Measurements from ENCODE around the gene MAD1L1.

GRCh38 chr7:2105280-2105679 lies 127.5 kb downstream of the MAD1L1 start:
- TF ChIP-seq POLR2A (IDR thresholded peaks at IDR 0.05; ENCODE audit: low read depth, low read length), result no peak
- TF ChIP-seq POLR2AphosphoS5 (IDR thresholded peaks at IDR 0.05; ENCODE audit: low read depth, low read length), result no peak
